ENCODE results near the gene RARA. TPM values are rescaled to one million over a fixed set of nuclear protein-coding genes. Genes with fewer than 3 reads are reported as not detected.

Gene RARA
- polyA plus RNA-seq, 1 experiment, result 6.5 TPM

GRCh38 chr17:40340880-40341807 is 32.2 kb downstream of the RARA start:
- CTCF ChIA-PET, result interaction anchor here (2.0 to 28.2 kb wide), 2 partner anchors 13 to 33 kb away, joined by 8 to 762 read pairs; partner anchors contain the start of gene RARA

GRCh38 chr17:40341808-40342503 is 33.0 kb downstream of the RARA start:
- DNase-seq (ENCODE audit: low read depth), result no peak
- H3K27me3 ChIP-seq (ENCODE audit: control insufficient read depth, insufficient read depth, low read length), result no peaks in the 10 kb centered on the region
- CTCF ChIA-PET, result interaction anchor here (2.0 to 28.2 kb wide), 2 partner anchors 14 to 34 kb away, joined by 8 to 762 read pairs; partner anchors contain the start of gene RARA
- POLR2A ChIA-PET, result interaction anchor here (0.6 to 1.1 kb wide), 3 partner anchors 19 to 34 kb away, joined by 5 to 6 read pairs (median 5); no protein-coding TSS in a partner anchor
- peaks cover 2% of the 10 kb centered on the region for H3K36me3 ChIP-seq (ENCODE audit: control insufficient read depth, insufficient read depth, low read length)
- peak overlapping the region; percentile 84 for H3K4me3 ChIP-seq (ENCODE audit: low read depth, low read length)
- TF ChIP-seq, protein P1, sequence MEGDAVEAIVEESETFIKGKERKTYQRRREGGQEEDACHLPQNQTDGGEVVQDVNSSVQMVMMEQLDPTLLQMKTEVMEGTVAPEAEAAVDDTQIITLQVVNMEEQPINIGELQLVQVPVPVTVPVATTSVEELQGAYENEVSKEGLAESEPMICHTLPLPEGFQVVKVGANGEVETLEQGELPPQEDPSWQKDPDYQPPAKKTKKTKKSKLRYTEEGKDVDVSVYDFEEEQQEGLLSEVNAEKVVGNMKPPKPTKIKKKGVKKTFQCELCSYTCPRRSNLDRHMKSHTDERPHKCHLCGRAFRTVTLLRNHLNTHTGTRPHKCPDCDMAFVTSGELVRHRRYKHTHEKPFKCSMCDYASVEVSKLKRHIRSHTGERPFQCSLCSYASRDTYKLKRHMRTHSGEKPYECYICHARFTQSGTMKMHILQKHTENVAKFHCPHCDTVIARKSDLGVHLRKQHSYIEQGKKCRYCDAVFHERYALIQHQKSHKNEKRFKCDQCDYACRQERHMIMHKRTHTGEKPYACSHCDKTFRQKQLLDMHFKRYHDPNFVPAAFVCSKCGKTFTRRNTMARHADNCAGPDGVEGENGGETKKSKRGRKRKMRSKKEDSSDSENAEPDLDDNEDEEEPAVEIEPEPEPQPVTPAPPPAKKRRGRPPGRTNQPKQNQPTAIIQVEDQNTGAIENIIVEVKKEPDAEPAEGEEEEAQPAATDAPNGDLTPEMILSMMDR (IDR thresholded peaks at IDR 0.05; ENCODE audit: insufficient read depth, low read depth, low read length), result no peak

More at GRCh38 chr17:40340880-40341807, 32.2 kb downstream of the RARA start:
- Histone ChIP-seq H3K36me3 (ENCODE audit: control insufficient read depth, insufficient read depth, low read length) (peaks cover 2% of the 10 kb centered on the region), H3K27me3 (ENCODE audit: control insufficient read depth, insufficient read depth, low read length) (no peaks in the 10 kb centered on the region), H3K4me3 (ENCODE audit: low read depth, low read length) (peak overlapping the region; percentile 84)
- TF ChIP-seq, protein P1 (IDR thresholded peaks at IDR 0.05; ENCODE audit: insufficient read depth, low read depth, low read length), result peak; percentile 31
- POLR2A ChIA-PET, result interaction anchor here (0.6 kb wide), 1 partner anchor 20 kb away, joined by 5 read pairs; no protein-coding TSS in a partner anchor
- DNase-seq (ENCODE audit: low read depth), result no peak

DNA sequence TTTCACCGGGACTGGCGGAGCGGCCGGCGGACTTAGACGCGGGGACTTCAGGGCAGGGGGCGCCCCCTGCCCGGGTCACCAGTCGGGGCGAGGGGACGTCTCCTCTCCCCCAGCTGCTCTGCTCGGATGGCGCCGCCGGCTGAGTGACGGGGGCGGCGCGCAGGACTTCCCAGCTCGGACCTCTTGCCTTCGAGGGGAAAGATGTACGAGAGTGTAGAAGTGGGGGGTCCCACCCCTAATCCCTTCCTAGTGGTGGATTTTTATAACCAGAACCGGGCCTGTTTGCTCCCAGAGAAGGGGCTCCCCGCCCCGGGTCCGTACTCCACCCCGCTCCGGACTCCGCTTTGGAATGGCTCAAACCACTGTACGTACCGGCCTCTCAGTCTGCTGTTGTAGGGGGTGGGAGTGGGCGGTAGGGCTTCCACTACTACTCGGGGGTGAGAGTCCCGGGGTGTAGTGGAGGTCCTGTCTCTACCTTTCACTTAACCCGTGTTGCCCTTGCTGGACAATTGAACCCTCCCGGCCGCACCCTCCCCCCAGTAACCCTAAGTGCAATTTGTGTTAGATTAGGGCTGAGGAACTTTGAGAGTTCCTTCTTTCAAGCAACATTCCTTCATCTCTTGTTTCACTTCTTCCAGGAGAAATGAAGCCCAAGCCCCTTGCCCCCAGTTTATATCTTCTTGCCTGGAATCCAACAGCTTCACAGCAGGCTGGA is 33.7 kb downstream of the RARA start:
- CTCF ChIA-PET, result interaction anchor here (0.6 to 28.2 kb wide), 6 partner anchors 9 to 190 kb away, joined by 3 to 762 read pairs (median 6); partner anchors contain the start of gene RARA
- no peaks in the 10 kb centered on the region for H3K27me3 ChIP-seq (ENCODE audit: control insufficient read depth, insufficient read depth, low read length)
- TF ChIP-seq, protein P1 (IDR thresholded peaks at IDR 0.05; ENCODE audit: insufficient read depth, low read depth, low read length), result no peak
- peak overlapping the region; percentile 84 for H3K4me3 ChIP-seq (ENCODE audit: low read depth, low read length)
- POLR2A ChIA-PET, result interaction anchor here (0.6 to 1.1 kb wide), 2 partner anchors 20 to 35 kb away, joined by 5 to 6 read pairs; no protein-coding TSS in a partner anchor
- no peak for DNase-seq (ENCODE audit: low read depth)
- H3K36me3 ChIP-seq (ENCODE audit: control insufficient read depth, insufficient read depth, low read length), result peaks cover 1% of the 10 kb centered on the region

GRCh38 chr17:40343219-40344119 is 34.5 kb downstream of the RARA start:
- TF ChIP-seq, protein P1 (IDR thresholded peaks at IDR 0.05; ENCODE audit: insufficient read depth, low read depth, low read length), result no peak
- Histone ChIP-seq H3K4me3 (ENCODE audit: low read depth, low read length) (peak overlapping the region; percentile 84), H3K27me3 (ENCODE audit: control insufficient read depth, insufficient read depth, low read length) (no peaks in the 10 kb centered on the region), H3K36me3 (ENCODE audit: control insufficient read depth, insufficient read depth, low read length) (peaks cover 4% of the 10 kb centered on the region)
- ChIA-PET POLR2A (no interaction called here), CTCF (interaction anchor here (0.6 to 28.2 kb wide), 8 partner anchors 10 to 217 kb away, joined by 3 to 762 read pairs (median 5); partner anchors contain the start of gene RARA)
- no peak for DNase-seq (ENCODE audit: low read depth)
